Mucosa of descending colon (tissue), 3 donors: Measurements from ENCODE around the gene TMEM208. TPM values are rescaled to one million over a fixed set of nuclear protein-coding genes. Genes with fewer than 3 reads are reported as not detected.

Experiments
- ATAC-seq: fragments of 200-7000 bp; cut with Tn5 transposase; one replicate; pipeline ENCODE4 v1.9.1; 2020; ENCODE audit warnings: mild to moderate bottlenecking, moderate library complexity
- DNase-seq, 3 donors: peaks; one replicate each; pipeline ENCODE4 v3.0.0-alpha.2; 2020
- H3K36me3 ChIP-seq: fragments of 200-600 bp; one replicate; pipeline ENCODE4 v1.8.0; 2021; ENCODE audit warnings: low read depth, mild to moderate bottlenecking
- H3K4me1 ChIP-seq: fragments of 200-600 bp; one replicate; pipeline ENCODE4 v1.8.0; 2021; ENCODE audit warnings: low read depth, mild to moderate bottlenecking
- H3K4me3 ChIP-seq: fragments of 200-600 bp; one replicate; pipeline ENCODE4 v1.8.0; 2021; ENCODE audit warnings: mild to moderate bottlenecking
- H3K9me3 ChIP-seq: fragments of 200-600 bp; one replicate; pipeline ENCODE4 v1.8.0; 2021; ENCODE audit warnings: mild to moderate bottlenecking
- CTCF ChIP-seq: fragments of 200-600 bp; IDR thresholded peaks from one replicate; pipeline ENCODE4 v1.8.0; 2022; ENCODE audit warnings: antibody characterized with exemption, mild to moderate bottlenecking
- intact Hi-C, 2 donors: fragments of 100-400 bp; cut with DNase I in 1 of 2; cut with micrococcal nuclease in 1 of 2; formaldehyde crosslinking; loops; one replicate each; pipeline versions ENCODE4 v1.11.0 to v1.11.1; 2022; cut with DNase I, micrococcal nuclease
- total RNA-seq, 3 donors: library from RNA; stranded (reverse); fragmentation: NEBNext Ultra II Directional in 2 of 3; extraction: Animal tissue kit (Norgen Biotek cat#: 25700) in 2 of 3; gene quantifications; one replicate each; pipeline versions ENCODE4 v1.2.1 to v1.2.4, GENCODE V29; 2021 to 2023
- donor health status: DM: no; HTN: no; CAD: no; lungs with moderate emphysema.
- donor health status: DM: no; HTN: no; CAD: no.
- donor health status: DM: no; HTN: yes; CAD: no.

The TMEM208 gene
- total RNA-seq, 3 donors from 2014 or later: 30.8 to 39.6 (median 36.1) TPM

GRCh38 chr16:67182288-67182687 lies 44.6 kb upstream of the TMEM208 start:
- no peaks in the 10 kb centered on the region for H3K36me3 ChIP-seq
- no peak for ATAC-seq
- H3K4me1 ChIP-seq: peaks cover 33% of the 10 kb centered on the region
- H3K9me3 ChIP-seq: no peaks in the 10 kb centered on the region
- no peak overlapping the region for H3K4me3 ChIP-seq
- DNase-seq: no peak
- no peak for TF ChIP-seq CTCF
- intact Hi-C loops: loop anchor here in 1 of 2 donors (10.0 kb wide), 1 partner anchor 207 kb away; no protein-coding TSS in a partner anchor

- ATAC-seq (peak; percentile 0), DNase-seq (no peak)
- no peaks in the 10 kb centered on the region for H3K9me3 ChIP-seq
- TF ChIP-seq CTCF: no peak
- intact Hi-C loops: loop anchor here in 1 of 2 donors (10.0 kb wide), 1 partner anchor 208 kb away; no protein-coding TSS in a partner anchor
- H3K4me1 ChIP-seq: peaks cover 30% of the 10 kb centered on the region
- H3K4me3 ChIP-seq: peak overlapping the region; percentile 43
- no peaks in the 10 kb centered on the region for H3K36me3 ChIP-seq
These were observed 43.7 kb upstream of the TMEM208 start for GRCh38 chr16:67183284-67183626.

- Histone ChIP-seq H3K4me1 (peaks cover 25% of the 10 kb centered on the region), H3K36me3 (no peaks in the 10 kb centered on the region), H3K9me3 (no peaks in the 10 kb centered on the region), H3K4me3 (peak within 1 kb of the TSS; percentile 43)
- intact Hi-C loops: loop anchor here in 1 of 2 donors (10.0 kb wide), 1 partner anchor 209 kb away; no protein-coding TSS in a partner anchor
- ATAC-seq (peak; percentile 92), DNase-seq (peak; percentile 93 to 96 (median 95))
- TF ChIP-seq CTCF: no peak
These were observed 43.1 kb upstream of the TMEM208 start, which contains the start of gene MATCAP1 for GRCh38 chr16:67183627-67184452. MATCAP1 (minus strand) TSS chr16:67183963; CDS start chr16:67180610, 3,353 bp downstream.

- peak overlapping the region; percentile 43 for H3K4me3 ChIP-seq
- H3K4me1 ChIP-seq: peaks cover 22% of the 10 kb centered on the region
- intact Hi-C loops: loop anchor here in 1 of 2 donors (10.0 kb wide), 1 partner anchor 210 kb away; no protein-coding TSS in a partner anchor
- TF ChIP-seq CTCF: no peak
- no peaks in the 10 kb centered on the region for H3K36me3 ChIP-seq
- peak; percentile 27 for ATAC-seq
- DNase-seq: no peak
- H3K9me3 ChIP-seq: no peaks in the 10 kb centered on the region
These were observed 42.4 kb upstream of the TMEM208 start for GRCh38 chr16:67184453-67184994.

GRCh38 chr16:67184995-67185650 lies 41.8 kb upstream of the TMEM208 start:
- no peaks in the 10 kb centered on the region for H3K9me3 ChIP-seq
- peak; percentile 52 for ATAC-seq
- H3K36me3 ChIP-seq: no peaks in the 10 kb centered on the region
- no peak overlapping the region for H3K4me3 ChIP-seq
- peak; percentile 61 for TF ChIP-seq CTCF
- H3K4me1 ChIP-seq: peaks cover 22% of the 10 kb centered on the region
- peak; percentile 91 to 97 (median 95) for DNase-seq
- intact Hi-C loops: loop anchor here in 1 of 2 donors (10.0 kb wide), 1 partner anchor 210 kb away; no protein-coding TSS in a partner anchor
